Retinal pigment epithelial cell (primary cell): ENCODE results near the gene SLC35A3.

Source experiments
- DNase-seq: peaks from one replicate; pipeline ENCODE4 v3.0.0-alpha.2; 2010; ENCODE audit warnings: low read depth
- H3K4me3 ChIP-seq: 2 replicates; pipeline ENCODE4 v1.5.1; 2011; ENCODE audit warnings: mild to moderate bottlenecking, low read length, control low read depth, moderate library complexity
- CTCF ChIP-seq: conservative IDR thresholded peaks from 2 replicates; pipeline ENCODE4 v1.5.1; 2011; ENCODE audit warnings: low read depth, low read length, control low read depth, inconsistent platforms

The SLC35A3 gene

GRCh38 chr1:99992044-99992722 lies 22.4 kb downstream of the SLC35A3 start:
- no peak for DNase-seq
- TF ChIP-seq CTCF, result no peak
- H3K4me3 ChIP-seq, result no peak overlapping the region

GRCh38 chr1:99992760-99993467 lies 23.1 kb downstream of the SLC35A3 start:
- no peak for TF ChIP-seq CTCF

GRCh38 chr1:99993468-99993845 lies 23.7 kb downstream of the SLC35A3 start:
- TF ChIP-seq CTCF, result no peak
- no peak for DNase-seq
- H3K4me3 ChIP-seq, result no peak overlapping the region

More at GRCh38 chr1:99992760-99993467, 23.1 kb downstream of the SLC35A3 start:
- no peak for DNase-seq
- H3K4me3 ChIP-seq, result no peak overlapping the region

GRCh38 chr1:99994496-99994895 lies 24.7 kb downstream of the SLC35A3 start:
- DNase-seq, result no peak
- H3K4me3 ChIP-seq, result no peak overlapping the region
- TF ChIP-seq CTCF, result no peak

GRCh38 chr1:99996951-99997350 lies 27.2 kb downstream of the SLC35A3 start:
- no peak for TF ChIP-seq CTCF
- no peak overlapping the region for H3K4me3 ChIP-seq
- DNase-seq, result no peak

DNA sequence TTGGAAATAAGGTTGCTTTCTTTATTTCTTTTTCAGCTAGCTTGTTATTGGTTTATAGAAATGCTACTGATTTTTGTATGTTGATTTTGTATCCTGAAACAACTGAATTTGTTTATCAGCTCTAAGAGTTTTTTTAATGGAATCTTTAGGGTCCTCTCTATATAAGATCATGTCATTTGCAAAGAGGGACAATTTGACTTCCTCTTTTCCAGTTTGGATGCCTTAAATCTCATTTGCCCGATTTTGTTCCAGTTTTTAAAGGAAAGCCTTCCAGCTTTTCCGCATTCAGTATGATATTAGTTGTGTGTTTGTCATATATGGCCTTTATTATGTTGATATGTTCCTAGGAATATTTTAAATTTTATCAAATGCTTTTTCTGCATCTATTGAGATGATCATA lies 31.7 kb downstream of the SLC35A3 start:
- no peak for DNase-seq
- no peak for TF ChIP-seq CTCF
- no peak overlapping the region for H3K4me3 ChIP-seq

DNA sequence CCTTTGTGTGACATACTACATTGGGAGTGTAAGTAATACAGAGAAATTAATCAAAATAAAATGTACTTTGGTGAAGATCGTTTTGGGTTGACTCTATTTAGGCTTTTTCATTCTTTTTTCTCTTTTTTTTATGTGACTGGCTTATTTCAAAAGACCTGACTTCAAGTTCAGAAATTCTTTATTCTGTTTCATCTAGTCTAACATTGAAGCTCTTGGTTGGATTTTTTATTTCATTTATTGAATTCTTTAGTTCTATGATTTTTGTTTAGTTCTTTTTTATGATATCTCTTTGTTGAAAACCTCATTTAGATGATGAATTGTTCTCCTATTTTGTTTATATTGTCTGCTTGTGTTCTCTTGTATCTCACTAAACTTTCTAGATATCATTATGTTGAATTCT lies 35.6 kb downstream of the SLC35A3 start:
- H3K4me3 ChIP-seq, result no peak overlapping the region
- no peak for DNase-seq
- no peak for TF ChIP-seq CTCF
